CD4-positive, alpha-beta T cell treated with Interleukin-17A for 4 hours (primary cell): ENCODE data around the gene BACH2.

Experiments used
- DNase-seq: peaks from one replicate; pipeline ENCODE4 v3.0.0-alpha.2; 2020; ENCODE audit warnings: mixed read lengths

BACH2 gene

DNA sequence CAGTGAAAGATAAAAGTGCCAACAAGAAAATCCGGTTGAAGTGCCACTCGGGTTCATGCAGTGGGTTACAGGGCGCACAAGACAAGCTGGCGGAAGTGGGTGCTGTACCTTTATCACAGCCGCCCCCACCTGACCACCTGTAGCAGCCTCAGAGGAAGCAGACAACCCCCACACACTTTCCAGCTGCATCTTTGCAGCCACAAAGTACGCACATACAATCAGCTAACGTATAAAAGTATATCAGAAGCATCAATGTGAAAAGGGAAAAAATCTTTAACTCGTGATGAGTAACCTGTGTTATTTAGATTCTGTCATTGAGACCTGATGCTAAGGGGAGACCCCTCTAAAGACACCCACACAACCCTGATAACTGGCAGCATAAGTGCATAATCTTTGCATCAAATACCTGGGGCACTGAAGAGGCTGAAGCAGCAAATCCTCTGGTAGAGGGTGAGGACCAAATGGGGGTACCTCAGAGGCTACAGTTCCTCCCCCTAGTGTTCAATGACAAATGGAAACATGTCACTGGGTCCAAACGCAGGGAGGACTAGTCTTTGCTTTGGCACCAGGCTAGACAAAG, 22.1 kb downstream of the BACH2 start:
- DNase-seq: peak; percentile 90

DNA sequence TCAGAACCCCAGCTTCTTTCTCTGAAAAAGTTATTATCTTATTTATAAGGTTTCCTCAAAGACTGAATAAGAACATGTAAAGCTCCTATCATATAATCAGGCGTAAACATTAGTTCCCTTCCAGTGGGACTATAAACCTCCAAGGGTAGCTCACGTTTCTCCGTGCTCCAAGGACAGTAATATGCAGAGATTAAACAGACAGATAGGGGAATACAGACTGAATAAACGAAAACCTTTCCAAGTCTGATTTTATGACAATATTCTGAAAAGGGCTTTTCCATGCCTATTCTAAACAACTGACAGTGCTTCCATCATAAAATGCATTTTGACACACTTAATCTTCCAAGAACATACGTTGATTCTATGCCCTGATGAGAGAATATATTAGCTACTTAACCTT, 22.8 kb downstream of the BACH2 start:
- DNase-seq: no peak

DNA sequence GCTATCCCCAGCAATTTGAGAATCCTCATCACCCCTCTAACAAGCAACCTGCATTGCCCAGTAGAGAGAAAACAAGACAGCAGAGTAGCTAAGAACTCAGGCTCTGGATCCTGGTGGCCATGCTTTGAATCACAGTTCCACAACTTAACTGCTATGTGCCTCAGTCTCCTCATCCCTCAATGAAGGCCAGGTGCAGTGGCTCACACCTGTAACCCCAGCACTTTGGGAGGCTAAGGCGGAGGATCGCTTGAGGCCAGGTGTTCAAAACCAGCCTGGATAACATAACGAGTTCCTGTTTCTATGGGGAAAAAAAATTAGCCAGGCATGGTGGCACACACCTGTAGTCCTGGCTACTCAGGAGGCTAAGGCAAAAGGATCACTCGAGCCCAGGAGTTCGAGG, 23.7 kb downstream of the BACH2 start:
- no peak for DNase-seq

DNA sequence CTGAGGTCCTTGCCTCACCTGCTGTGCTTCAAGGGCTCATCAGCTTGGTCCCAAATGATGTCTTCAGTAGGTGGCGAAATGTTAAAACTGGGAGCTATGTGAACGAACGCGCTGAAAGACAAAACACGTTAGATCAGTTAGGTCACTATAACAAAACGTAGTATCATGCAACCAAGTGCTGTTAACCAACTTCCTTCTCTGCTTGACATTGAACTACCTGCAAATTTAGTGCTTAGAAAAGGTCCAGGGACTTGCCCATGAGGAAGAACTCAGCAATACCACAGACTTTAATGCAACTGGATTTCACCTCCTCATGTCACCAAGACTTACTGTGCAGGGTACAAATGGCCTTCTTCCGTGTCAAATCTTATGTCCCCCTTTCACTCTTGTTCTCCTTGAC, 24.8 kb downstream of the BACH2 start:
- no peak for DNase-seq

DNA sequence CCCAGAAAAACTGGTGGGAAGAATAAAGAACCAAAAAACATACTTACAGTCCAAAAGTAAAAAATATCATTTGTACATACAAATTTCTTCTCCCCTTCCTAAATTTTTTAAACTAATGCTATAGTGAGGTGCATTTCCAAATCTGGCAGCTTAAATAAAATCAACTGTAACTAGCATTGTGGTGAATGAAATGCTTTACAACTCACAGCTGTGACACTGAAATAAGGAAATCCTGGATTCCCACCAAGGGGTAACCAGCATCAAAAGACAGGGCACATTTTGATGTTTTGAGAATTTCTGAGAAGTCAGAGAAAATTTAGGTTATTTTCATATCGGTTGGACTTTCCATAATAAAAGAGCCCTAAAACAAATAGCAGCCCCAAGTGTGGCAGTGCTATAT, 27.3 kb downstream of the BACH2 start:
- DNase-seq: no peak

DNA sequence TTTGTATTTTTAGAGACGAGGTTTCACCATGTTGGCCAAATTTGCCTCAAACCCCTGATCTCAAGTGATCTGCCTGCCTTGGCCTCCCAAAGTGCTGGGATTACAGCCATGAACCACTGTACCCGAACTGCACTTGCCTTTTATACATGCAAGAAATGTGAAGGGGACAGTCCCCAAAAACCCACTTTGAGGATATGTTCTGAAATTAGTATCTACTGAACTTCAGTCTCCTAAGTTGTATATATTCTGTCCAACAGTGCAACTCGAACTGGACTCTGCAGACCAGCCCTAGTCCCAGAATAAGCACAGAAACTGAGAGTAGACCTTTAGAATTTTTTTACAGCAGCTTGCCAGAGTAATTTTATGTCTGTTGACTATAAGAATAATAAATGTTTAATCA, 28.5 kb downstream of the BACH2 start:
- DNase-seq: no peak

DNA sequence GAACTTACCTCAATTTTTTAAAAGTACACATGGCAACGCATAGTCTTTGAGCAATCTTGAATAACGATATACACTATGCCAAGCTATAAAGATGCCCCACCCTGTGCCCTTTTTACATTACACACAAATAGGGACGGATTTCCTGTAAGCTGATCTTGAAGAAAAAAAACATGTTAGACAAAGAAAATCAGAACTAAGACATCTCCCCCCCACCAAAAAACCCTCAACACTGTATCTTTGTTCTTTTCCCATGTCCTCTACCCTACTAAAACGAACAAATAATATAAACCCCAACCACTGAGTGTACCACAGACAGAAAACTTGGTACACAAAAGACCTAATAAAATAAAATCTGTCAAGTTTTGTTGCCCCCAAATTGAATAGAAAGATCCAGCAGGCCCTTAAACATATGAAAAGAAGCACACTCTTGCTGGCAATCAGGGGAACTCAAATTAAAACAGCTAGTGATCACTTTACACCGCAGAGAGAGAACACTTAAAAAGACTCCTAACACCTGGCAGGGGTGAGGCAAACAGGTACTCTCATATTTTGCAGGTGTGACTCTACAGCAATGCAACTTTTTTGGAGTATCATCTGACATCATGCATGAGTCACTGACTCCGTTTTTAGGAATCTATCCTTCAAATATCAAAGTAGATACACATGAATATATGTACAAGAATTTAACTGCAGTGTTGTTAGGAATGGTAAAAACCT, 29.6 kb downstream of the BACH2 start:
- DNase-seq: peak; percentile 30

DNA sequence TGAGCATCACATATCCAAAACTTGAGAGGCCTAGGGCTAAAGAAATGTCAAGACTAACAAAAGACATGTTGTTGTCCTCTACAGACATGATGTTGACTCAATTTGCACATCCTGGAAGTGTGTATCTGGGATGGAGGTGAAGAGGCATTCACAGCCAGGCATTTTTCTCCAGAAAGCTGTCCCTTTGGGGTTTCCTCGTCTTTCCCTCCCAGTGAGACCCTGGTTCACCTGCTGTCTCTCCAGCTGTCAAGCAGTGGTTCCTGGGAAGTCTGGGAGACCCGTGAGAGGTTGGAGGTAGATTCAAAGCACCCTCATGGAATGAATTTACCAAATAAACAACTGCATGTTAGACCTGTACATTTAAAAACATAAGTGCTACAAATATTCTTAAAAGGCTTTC, 32.1 kb downstream of the BACH2 start:
- no peak for DNase-seq

DNA sequence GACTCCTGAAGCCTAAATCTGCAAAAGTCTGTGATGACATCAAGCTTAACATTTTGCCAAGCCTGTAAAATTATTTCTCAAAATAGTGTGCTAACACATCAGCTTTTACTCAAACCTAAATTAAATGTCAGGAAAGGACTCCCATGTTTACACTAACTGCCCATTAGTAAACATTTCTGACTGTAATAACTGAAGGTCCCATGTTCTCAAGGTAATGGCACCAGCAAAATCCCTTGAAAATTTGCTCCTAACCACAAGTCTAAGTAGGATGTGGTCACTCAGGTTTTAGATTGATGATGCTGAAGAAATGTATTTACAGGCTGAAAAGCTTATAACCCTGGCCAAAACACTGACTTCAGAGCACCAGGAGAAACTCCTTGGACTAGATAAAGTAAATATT, 33.0 kb downstream of the BACH2 start:
- DNase-seq: no peak

DNA sequence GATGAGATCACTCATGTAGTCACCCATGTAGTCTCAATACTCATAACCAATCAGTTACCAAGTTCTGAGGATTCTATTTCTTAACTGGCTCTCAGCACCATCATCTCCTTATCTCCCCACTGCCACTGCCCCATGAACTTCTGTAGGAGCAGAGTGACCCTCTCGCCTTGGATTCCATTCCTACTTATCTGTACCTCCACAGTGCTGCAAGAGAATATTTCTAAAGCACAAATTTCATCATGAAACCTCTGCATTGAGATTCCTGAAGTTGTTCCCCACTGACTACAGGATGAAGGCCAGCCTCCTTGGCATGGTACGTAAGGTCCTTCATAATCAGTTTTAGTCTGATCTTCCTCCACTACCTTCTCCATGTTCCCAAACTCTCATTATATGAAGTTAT, 34.8 kb downstream of the BACH2 start:
- DNase-seq: no peak

DNA sequence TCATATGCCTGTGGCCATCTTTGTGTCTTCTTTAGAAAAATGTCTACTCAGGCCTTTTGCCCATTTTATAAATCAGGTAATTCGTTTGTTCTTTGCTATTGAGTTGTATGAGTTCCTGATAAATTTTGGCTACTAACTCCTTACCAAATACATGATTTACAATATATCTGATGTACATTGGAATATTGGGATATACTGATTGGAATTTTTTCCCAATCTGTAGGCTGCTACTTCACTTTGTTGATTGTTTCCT, 39.2 kb downstream of the BACH2 start:
- DNase-seq: no peak

DNA sequence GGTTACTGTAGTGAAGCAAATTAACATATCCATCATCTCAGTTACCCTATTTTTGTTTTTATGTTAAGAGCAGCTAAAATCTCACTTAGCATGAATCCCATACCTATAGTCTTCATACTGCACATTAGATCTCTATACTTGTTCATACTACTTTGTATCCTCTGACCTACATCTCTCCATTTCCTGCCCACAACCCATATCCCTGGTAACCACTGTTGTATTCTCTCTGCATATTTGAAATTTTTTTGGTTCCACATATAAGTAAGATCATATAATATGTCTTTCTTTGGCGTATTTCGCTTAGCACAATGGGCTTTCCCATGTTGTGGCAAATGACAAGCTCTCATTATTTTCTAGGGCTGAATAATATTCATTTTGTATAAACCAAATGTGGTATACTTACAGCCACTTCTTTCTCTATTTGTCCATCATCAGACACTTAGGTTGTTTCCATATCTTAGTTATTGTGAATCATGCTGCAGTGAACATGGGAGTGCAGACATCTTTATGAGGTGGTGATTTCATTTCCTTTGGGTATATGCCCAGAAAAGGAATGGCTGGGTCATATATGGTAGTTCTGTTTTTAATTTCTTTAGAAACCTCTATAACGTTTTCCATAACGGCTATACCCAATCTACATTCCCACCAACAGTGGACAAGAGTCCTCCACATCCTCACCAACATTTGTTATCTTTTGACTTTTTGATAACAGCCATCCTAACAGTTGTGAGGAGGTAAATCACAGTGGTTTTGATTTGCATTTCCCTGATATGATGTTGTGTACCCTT, 39.8 kb downstream of the BACH2 start:
- no peak for DNase-seq

DNA sequence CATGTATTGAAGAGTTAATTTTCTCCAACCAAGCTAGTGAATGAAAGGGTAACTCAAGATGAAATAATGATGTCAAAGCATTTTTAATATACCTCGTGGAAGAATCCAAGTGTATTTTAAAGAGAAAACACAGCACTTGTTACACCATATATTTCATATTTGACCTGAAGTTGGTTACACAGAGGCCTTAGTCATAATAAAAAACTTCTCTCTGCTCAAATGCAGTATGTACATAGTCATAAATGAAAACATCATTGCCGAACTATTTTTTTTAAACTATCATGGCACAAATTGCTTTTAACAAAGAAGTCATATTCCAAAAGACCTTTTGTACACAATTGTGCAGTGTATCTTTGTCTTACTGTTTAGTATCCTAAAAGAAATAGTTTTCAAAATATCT, 43.0 kb downstream of the BACH2 start:
- DNase-seq: no peak

DNA sequence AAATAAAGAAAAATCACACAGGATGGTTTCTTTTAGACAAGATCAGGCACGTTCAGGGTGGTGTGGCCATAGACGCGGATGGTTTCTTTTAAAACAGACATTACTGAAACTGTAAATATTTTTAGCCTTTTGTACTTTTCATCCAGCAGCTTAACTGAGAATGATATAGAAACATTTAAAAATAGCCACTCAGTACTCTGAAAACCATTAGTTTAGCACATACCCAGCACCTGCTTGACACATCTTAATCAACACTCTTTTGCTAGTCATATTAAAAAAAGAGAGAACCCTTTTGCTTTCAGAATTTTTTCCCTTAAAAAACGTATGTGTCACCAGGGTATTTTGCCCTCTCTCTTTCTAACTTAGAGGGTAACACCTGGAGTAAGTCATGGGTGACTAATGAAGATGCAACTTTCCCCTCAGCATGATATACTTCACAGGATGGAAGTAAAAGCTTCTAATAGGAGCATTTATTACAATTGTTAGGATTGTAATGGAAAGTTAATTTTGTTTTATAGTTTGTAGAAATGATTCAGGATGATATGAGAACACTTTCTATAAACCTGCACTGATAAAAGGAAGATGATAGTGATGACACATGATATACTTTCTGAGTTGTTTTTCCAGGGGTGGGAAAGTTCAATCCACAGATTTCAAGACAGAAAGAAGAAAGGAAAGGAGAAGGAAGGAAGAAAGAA, 45.2 kb downstream of the BACH2 start:
- DNase-seq: no peak

DNA sequence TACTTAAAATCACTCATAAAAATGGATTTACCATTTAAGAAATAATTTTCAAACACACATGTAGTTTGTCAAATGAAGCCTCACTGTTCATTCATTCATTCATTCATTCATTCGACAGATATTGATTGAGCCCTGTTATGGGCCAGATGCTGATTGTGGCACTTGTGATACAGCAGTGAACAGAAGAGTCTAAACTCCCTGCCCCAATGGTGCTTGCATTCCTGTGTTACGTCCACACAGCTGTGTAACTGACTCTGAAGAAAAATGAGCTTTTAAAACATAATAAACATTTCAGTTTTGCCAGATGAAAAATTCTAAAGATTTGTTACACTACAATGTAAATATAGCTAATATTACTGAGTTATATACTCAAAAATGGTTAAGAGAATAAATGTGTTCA, 46.2 kb downstream of the BACH2 start:
- no peak for DNase-seq

DNA sequence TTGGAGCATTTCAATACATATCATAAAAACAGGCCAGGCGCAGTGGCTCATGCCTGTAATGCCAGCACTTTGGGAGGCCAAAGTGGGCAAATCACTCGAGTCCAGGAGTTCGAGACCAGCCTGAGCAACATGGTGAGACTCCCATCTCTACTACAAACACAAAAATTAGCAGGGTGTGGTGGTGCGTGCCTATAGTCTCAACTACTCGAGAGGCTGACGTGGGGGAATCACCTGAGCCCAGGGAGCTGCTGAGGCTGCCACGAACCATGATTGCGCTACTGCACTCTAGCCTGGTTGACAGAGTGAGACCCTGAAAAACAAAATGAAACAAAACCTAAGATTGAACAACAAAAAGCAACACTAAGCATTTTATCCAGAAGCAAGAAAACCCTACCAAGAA, 47.2 kb downstream of the BACH2 start:
- no peak for DNase-seq

DNA sequence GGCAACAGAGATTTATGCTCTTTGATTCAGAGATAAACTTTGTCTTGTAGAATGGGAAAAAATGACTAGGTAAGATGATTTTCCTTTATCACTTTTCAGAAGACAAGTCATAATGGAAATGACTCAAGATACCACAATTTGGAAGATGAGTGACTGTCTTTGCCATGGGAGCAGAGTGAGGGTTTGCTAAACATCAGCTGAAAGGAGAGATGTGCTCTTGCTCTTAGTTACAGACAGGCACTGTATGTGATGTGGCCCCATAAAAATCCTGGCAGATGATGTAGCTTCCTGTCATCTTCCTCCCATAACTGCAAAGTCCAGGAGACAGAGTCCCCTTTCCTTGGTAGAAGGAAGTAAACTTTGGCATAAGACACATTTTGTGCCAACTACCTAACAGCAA, 47.6 kb downstream of the BACH2 start:
- DNase-seq: peak; percentile 32

DNA sequence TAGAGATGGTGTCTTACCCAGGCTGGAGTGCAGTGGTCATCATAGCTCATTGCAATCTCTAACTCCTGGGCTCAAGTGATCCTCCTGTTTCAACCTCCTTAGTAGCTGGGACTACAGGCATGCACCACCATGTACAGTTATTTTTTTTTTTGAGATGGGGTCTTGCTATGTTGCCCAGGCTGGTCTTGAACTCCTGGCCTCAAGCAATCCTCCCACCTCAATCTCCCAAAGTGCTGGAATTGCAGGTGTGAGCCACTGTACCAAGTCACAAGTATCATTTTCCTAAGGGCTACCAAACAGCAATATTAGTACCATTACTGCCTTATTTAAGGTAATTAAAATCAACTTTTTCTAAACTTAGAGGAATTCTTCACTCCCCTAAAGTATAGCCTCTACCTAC, 49.4 kb downstream of the BACH2 start:
- DNase-seq: no peak

DNA sequence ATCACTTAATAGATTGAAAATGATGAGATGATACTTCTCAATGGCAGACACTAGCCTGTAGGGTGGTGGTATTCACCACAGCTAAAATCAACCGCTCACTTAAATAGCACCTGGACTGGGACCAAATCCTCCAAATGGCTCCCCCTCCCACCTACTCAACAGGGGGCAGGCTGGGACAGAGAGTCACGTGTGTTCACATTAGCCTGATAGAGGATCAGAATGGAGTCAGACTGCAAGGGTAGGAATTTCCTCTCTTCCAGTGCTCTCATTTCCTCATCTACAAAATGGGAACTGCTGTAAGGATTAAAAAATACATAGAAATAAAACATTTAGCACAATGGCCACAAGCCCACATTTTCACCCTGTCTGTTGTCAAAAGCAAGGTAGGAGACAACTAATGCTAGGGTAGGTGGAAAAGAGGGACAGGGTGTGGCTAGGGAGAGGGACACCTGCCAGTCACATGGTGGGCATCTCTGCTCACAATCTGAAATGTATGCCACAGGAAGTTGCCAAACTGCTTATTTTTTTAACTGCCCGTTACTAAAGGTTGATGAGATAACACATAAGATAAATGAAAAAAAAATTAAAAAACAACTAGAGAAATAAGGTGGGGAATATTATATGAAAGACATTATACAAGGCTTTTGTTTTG, 55.3 kb downstream of the BACH2 start:
- no peak for DNase-seq

DNA sequence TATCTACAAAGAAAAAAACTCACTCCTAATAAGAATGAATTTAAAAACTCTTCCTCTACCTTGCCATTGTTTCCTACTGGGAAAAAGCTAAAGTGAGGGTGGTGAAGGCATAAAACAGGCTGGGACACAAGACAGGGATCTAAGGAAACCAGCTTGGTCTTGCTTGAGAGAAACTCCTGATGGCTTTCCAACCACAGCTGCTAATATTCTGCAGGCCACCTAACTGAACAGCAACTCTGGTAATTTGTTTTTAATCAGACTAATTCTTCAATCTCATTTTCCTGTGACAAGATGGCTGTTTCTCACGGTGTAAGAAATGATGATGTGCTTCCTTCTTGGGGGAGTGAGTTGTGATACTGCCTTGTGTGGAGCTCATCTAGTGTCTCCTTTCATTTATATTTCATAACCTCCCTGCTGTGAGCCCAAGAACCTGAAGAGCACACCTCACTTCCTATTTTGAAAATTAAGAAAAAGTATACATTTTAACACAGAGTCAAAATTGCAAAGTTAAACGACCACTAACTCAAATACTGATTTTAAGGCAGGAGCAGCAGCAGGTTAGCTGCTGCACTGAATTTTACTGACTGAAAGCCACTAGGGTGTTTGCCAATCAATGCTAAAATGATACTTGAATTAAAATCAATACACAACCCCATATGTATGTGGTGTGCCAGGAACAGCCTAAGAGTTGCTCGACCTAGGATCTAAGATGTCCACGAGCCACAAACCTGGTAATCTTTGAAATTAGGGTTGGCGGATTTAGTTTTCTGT, 58.0 kb downstream of the BACH2 start:
- no peak for DNase-seq

DNA sequence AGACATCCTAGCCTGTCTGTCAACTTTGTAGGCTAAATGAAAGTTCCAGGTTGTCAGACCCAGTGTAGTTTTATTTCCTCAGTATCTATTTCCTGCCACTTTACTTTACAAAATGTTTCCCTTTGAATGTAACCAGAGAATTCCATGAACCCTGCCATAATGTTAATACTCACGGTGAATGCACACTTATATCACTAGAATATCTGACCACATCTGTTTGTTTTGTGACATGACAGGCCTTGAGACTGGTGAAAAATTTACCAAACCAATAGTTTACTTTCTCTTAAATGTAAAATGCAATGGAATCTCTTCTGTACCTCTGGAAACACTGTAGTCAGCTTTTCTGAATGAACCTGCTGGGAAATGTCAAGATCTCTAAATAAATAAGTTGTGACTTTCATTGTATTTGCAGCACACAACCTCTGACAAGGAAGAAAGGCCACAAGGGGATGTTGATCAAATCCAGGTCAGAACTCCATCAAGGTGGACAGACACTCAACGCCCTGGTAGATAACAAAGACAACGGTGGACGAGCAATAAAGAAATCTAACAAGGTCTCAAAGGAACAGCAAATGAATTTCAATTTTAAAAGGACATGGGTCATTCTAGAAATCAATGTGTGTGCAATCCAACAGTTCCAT, 59.2 kb downstream of the BACH2 start:
- DNase-seq: no peak

DNA sequence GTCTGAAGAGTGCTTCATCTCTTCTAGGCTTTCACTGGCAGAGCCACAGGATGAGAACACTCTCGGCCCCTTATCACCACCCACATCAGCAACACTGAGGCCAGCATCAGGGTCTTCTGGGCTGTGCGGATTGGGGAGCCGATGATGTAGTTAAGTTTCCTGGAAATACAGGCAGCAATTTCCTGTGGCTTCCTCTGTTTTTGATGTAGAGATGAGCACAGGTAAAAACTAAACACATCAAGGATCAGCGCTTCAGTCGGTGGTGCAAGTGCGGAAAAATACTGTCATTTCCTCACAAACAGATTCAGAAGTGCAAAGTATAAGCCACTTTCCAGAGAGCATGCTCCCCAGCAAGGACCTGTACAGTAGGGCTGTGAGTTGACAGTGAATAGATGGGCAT, 62.6 kb downstream of the BACH2 start:
- peak; percentile 76 for DNase-seq
